PFSK-1 (cell line): Measurements from ENCODE around the gene CSF1. TPM values are rescaled to one million over a fixed set of nuclear protein-coding genes. Genes with fewer than 3 reads are reported as not detected.

Experiments
- FOXP2 ChIP-seq: optimal IDR thresholded peaks from 2 replicates; pipeline ENCODE3; 2011; ENCODE audit warnings: borderline replicate concordance, control low read depth, inconsistent platforms; ENCODE audit not compliant: insufficient read depth; ENCODE audit errors: extremely low read length, extremely low read depth
- POLR2AphosphoS5 ChIP-seq: IDR thresholded peaks from 2 replicates; pipeline ENCODE4 v1.6.1; 2012; ENCODE audit warnings: low read depth, mild to moderate bottlenecking, control low read depth, low read length, moderate library complexity
- SIN3A ChIP-seq: IDR thresholded peaks from 2 replicates; pipeline ENCODE4 v1.6.1; 2012; ENCODE audit warnings: mild to moderate bottlenecking, low read length, moderate library complexity, borderline replicate concordance; ENCODE audit not compliant: insufficient read depth
- TAF1 ChIP-seq: IDR thresholded peaks from 2 replicates; pipeline ENCODE4 v1.6.1; 2012; ENCODE audit warnings: low read length, control low read depth, borderline replicate concordance; ENCODE audit not compliant: insufficient read depth
- polyA plus RNA-seq: library from polyadenylated mRNA; unstranded; fragments of >200 nt; gene quantifications from one replicate; pipeline ENCODE4 v1.2.1, GENCODE V29; 2012; ENCODE audit warnings: low read depth, missing spikeins; ENCODE audit not compliant: insufficient read length
- TF ChIP-seq, protein P1 (sequence below), 2 experiments: IDR thresholded peaks; 2 replicates each; pipeline versions ENCODE4 v1.6.1 to v1.8.0; 2011 to 2012; ENCODE audit warnings: low read depth in 2 of 2, low read length in 2 of 2, control low read depth in 1 of 2, inconsistent platforms in 1 of 2, mild to moderate bottlenecking in 1 of 2, moderate library complexity in 1 of 2; ENCODE audit not compliant: insufficient read depth in 1 of 2

The CSF1 gene, protein sequence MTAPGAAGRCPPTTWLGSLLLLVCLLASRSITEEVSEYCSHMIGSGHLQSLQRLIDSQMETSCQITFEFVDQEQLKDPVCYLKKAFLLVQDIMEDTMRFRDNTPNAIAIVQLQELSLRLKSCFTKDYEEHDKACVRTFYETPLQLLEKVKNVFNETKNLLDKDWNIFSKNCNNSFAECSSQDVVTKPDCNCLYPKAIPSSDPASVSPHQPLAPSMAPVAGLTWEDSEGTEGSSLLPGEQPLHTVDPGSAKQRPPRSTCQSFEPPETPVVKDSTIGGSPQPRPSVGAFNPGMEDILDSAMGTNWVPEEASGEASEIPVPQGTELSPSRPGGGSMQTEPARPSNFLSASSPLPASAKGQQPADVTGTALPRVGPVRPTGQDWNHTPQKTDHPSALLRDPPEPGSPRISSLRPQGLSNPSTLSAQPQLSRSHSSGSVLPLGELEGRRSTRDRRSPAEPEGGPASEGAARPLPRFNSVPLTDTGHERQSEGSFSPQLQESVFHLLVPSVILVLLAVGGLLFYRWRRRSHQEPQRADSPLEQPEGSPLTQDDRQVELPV
- 11.3 TPM for polyA plus RNA-seq

DNA sequence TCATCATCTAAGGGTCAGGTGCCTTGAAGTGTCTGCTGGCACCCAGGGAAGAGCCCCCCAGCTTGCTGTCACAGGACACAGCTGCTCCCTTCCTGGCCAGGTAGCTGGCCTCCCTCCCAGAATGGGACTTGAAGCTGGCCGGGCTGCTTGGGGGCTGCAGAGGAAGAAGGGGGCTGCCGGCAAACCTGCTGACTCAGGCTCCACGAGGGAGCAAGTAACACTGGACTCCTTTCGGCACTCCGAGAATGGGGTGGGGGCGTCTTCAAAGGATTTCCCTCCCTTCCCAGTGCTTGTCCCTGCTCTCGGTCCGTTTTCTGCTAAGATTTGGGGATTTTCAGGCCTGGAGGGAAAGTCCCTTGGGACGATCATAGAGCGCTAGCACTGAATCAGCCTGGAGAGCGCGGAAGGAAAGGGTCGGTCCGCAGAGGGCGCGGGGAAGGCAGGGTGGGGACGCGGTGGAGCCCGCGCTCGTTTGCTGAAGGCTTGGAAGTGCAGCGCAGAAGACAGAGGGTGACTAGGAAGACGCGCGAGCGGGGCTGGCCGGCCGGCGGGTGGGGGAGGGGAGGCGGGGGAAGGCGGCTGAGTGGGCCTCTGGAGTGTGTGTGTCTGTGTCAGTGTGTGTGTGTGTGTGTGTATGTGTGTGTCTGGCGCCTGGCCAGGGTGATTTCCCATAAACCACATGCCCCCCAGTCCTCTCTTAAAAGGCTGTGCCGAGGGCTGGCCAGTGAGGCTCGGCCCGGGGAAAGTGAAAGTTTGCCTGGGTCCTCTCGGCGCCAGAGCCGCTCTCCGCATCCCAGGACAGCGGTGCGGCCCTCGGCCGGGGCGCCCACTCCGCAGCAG, at the start of gene CSF1:
Gene CSF1, plus strand, starts transcription at position 727 of the 840 bp plus-strand sequence. CDS start 175 bp downstream, outside the sequence.
- peak; percentile 41; the same call in 1 of the 2 replicates for TF ChIP-seq TAF1
- no peak for TF ChIP-seq FOXP2
- 0 out of 2 replicates have a peak, but pooled peaks have one; percentile 41 for TF ChIP-seq SIN3A
- TF ChIP-seq, protein P1, sequence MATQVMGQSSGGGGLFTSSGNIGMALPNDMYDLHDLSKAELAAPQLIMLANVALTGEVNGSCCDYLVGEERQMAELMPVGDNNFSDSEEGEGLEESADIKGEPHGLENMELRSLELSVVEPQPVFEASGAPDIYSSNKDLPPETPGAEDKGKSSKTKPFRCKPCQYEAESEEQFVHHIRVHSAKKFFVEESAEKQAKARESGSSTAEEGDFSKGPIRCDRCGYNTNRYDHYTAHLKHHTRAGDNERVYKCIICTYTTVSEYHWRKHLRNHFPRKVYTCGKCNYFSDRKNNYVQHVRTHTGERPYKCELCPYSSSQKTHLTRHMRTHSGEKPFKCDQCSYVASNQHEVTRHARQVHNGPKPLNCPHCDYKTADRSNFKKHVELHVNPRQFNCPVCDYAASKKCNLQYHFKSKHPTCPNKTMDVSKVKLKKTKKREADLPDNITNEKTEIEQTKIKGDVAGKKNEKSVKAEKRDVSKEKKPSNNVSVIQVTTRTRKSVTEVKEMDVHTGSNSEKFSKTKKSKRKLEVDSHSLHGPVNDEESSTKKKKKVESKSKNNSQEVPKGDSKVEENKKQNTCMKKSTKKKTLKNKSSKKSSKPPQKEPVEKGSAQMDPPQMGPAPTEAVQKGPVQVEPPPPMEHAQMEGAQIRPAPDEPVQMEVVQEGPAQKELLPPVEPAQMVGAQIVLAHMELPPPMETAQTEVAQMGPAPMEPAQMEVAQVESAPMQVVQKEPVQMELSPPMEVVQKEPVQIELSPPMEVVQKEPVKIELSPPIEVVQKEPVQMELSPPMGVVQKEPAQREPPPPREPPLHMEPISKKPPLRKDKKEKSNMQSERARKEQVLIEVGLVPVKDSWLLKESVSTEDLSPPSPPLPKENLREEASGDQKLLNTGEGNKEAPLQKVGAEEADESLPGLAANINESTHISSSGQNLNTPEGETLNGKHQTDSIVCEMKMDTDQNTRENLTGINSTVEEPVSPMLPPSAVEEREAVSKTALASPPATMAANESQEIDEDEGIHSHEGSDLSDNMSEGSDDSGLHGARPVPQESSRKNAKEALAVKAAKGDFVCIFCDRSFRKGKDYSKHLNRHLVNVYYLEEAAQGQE (IDR thresholded peaks at IDR 0.05; ENCODE audit: insufficient read depth in 1 of 2, low read depth in 2 of 2, low read length in 2 of 2) = 0 out of 4 replicates have a peak, but pooled peaks of 1 of the 2 experiments have one; percentile 34
- TF ChIP-seq POLR2AphosphoS5 = peak; percentile 46; the same call in 1 of the 2 replicates

DNA sequence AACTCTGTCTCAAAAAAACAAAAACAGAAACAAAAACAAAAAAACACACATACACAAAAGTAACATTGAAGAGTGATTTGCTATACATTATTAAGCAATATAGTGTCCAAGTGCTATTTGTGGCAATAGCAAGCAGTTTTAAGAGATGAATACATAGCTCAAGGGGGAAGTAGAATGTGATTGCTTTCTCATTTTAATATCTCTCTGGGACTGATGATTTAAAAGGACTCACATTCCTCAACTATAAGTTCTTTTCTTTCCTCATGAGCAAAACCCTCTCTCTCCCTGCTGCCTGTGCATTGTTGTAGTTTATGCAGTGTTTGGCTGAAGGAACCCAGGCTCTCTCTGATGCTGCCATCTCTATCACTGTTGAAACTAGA, 47.0 kb upstream of the CSF1 start:
- TF ChIP-seq FOXP2 = no peak
- no peak for TF ChIP-seq TAF1
- TF ChIP-seq, protein P1 (IDR thresholded peaks at IDR 0.05; ENCODE audit: insufficient read depth in 1 of 2, low read depth in 2 of 2, low read length in 2 of 2) = no peak
- no peak for TF ChIP-seq POLR2AphosphoS5

DNA sequence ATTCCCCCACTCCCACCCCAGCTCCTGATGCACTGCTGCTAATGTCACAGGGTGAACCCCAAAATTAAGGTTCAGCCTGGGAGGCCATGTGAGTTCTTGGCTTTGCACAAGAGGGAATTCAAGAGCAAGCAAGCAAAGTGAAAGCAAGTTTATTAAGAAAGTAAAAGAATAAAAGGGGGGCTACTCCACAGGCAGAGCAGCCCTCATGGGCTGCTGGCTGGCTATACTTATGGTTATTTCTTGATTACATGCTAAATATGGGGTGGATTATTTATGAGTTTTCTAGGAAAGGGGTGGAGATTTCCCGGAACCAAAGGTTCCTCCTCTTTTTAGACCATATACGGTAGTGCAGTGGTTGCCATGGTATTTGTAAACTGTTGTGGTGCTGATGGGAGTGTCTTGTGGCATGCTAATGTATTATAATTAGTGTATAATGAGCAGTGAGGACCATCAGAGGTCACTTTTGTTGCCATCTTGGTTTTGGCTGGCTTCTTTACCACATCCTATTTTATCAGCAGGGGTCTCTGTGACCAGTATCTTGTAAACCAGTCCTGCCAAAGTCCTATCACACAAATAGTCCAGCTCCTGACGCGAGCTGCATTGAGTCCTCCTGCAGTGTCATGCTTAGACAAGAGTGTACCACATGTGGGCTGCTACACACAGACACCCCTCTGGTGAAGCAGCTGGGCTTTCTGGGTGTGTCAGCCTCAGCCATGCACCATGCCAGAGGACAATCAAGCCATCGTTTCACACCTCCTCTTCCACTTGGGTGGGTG, 46.4 kb upstream of the CSF1 start:
- TF ChIP-seq SIN3A = no peak
- no peak for TF ChIP-seq POLR2AphosphoS5
- TF ChIP-seq, protein P1 (IDR thresholded peaks at IDR 0.05; ENCODE audit: insufficient read depth in 1 of 2, low read depth in 2 of 2, low read length in 2 of 2) = no peak
- no peak for TF ChIP-seq FOXP2
- TF ChIP-seq TAF1 = no peak

DNA sequence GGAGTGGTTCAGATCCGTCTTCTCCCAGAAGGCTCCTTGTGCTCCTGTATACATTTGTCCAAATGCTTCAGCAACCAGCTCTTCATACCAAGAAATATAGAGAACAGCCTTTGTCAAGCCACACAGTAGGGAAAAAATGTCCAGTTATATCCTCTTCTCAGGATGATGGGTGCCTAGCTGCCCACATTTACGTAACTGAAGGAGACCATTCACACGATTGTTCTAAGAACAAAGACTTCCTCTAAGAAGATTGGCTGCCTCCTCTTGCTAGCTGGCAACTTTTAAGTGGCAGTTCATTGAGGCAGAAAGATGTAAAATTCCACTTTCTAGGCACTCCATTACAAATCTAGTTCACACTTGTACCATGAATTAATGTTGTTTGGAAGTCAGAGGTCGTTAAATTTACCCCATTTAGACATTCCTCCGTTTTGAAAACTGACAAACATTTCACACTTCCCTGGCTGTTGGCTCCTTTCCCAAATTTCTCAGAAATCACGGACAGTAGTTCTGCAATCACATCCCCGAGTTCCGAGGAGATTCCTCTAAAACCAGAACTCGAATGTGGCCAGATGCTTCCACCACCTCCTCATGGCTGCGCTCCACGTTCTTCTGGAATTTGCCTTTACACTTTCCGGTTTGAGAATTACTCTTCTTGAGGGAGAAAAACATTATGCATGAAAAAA, 45.6 kb upstream of the CSF1 start:
- no peak for TF ChIP-seq SIN3A
- TF ChIP-seq, protein P1 (IDR thresholded peaks at IDR 0.05; ENCODE audit: insufficient read depth in 1 of 2, low read depth in 2 of 2, low read length in 2 of 2) = no peak
- TF ChIP-seq TAF1 = no peak
- no peak for TF ChIP-seq POLR2AphosphoS5
- no peak for TF ChIP-seq FOXP2
